Prostate gland (tissue), 2 donors: ENCODE results near the gene SPEN.

ENCODE experiments used
- POLR2A ChIP-seq: fragments of 450-650 bp; IDR thresholded peaks from one replicate; pipeline ENCODE4 v1.6.1; 2016; ENCODE audit warnings: antibody characterized with exemption, mild to moderate bottlenecking
- POLR2AphosphoS5 ChIP-seq: sonication (generic); formaldehyde crosslinking; IDR thresholded peaks from one replicate; pipeline ENCODE4 v1.6.1; 2017; ENCODE audit warnings: antibody characterized with exemption
- TF ChIP-seq, protein P1 (sequence below), 4 experiments: fragments of 200-600 bp in 2 of 4; fragments of 450-650 bp in 2 of 4; sonication (generic) in 2 of 4; IDR thresholded peaks; 1 replicate in 3 of 4; 2 replicates in 1 of 4; pipeline ENCODE4 v1.5.1; 2016 to 2019; ENCODE audit warnings: antibody characterized with exemption in 4 of 4, mild to moderate bottlenecking in 2 of 4, moderate library complexity in 2 of 4

DNA sequence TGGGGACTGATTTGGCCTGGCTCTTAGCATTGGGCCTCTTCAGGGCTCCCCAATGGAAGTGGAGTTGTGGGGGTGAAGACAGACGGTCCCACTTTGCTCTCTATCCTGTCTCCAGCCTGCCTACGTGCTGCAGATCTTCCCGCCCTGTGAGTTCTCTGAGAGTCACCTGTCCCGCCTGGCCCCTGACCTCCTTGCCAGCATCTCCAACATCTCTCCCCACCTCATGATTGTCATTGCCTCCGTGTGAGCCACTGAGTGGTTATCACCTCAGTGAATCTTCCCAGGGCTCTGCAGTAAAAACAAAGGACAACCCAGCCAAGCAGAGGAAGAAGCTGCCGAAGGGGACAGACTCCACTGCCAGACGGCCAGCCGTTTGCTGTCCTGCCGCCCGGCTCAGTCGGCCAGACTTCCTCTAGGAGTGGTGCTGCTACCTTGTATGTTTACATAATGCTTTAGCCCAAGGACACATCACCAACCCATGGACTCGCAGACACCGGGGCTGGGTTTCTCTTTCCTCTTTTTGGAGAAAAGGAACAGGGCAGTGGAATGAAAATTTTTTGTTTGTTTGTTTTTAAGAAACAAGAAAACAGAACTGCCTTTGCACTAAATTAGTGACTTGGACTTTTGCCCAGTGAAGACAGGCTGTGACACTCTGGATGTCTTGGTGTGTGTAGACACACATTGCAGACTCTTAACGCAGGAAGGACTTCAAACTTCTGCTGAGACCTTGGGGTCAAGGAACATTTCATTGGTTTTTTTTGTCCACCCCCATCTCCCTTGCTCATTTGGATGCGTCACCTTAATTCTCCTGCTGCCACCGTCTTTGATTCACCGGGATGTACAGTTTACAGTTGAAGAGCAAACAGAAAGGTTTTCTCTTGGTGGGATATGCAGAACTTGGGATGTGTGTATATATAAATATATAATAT is 91.9 kb downstream of the SPEN start:
- TF ChIP-seq, protein P1, sequence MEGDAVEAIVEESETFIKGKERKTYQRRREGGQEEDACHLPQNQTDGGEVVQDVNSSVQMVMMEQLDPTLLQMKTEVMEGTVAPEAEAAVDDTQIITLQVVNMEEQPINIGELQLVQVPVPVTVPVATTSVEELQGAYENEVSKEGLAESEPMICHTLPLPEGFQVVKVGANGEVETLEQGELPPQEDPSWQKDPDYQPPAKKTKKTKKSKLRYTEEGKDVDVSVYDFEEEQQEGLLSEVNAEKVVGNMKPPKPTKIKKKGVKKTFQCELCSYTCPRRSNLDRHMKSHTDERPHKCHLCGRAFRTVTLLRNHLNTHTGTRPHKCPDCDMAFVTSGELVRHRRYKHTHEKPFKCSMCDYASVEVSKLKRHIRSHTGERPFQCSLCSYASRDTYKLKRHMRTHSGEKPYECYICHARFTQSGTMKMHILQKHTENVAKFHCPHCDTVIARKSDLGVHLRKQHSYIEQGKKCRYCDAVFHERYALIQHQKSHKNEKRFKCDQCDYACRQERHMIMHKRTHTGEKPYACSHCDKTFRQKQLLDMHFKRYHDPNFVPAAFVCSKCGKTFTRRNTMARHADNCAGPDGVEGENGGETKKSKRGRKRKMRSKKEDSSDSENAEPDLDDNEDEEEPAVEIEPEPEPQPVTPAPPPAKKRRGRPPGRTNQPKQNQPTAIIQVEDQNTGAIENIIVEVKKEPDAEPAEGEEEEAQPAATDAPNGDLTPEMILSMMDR (IDR thresholded peaks at IDR 0.05), result no peak
- TF ChIP-seq POLR2AphosphoS5, result peak; percentile 60
- no peak for TF ChIP-seq POLR2A
